DOHH2 (cell line): Measurements from ENCODE around the gene FAM241B.

Source experiments
- CTCF ChIP-seq: fragments of 200-600 bp; sonication (generic); IDR thresholded peaks from one replicate; pipeline ENCODE4 v1.5.1; 2014; ENCODE audit warnings: antibody characterized with exemption, mild to moderate bottlenecking, low read depth, low read length; ENCODE audit not compliant: poor library complexity, severe bottlenecking
- EZH2phosphoT487 ChIP-seq: fragments of 200-600 bp; sonication (generic); IDR thresholded peaks from 2 replicates; pipeline ENCODE4 v1.6.1; 2017; ENCODE audit warnings: borderline replicate concordance, mild to moderate bottlenecking, antibody characterized with exemption, low read length, moderate library complexity, mixed read lengths

GRCh38 chr10:69644658-69645295, 14.7 kb downstream of the FAM241B start:
- TF ChIP-seq CTCF (peak; percentile 87), EZH2phosphoT487 (no peak)
